ENCODE results near the gene PRDM16. TPM values are rescaled to one million over a fixed set of nuclear protein-coding genes. Genes with fewer than 3 reads are reported as not detected.

Gene PRDM16
- total and polyA plus RNA-seq, 2 of the 4 experiments (the other 2 are of a cell fraction) = 0.02 TPM; not detected in 1

GRCh38 chr1:3337798-3338724 lies 269.1 kb downstream of the PRDM16 start (continued):
- no peak for TF ChIP-seq CTCF (conservative IDR thresholded peaks at IDR 0.05; ENCODE audit: low read depth, low read length)

DNA sequence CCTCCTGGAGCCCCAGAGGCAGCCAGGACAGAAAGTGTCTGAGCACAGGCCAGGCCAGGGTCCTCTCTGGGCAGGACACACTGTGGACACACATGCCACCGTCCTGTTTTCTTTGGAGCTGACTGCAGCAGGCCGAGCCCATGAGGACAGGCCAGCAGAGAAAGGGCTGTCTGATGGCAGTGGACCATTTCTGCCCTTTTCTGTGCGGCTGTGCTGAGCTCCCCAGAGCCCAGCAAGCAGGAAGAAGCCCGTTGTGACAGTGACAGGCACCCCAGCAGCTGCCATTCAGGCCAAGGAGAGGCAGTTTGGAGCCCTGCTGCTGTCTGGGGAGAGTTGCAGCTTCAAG lies 269.7 kb downstream of the PRDM16 start:
- no TSS peak for BruUV-seq (replicated peaks)
- peaks cover 26% of the 10 kb centered on the region for H3K9me3 ChIP-seq (ENCODE audit: control insufficient read depth, insufficient read depth, low read length)
- TF ChIP-seq RFX5 (IDR thresholded peaks at IDR 0.05; ENCODE audit: low read depth, low read length) = no peak
- no peak for TF ChIP-seq RCOR1 (IDR thresholded peaks at IDR 0.05; ENCODE audit: insufficient replicate concordance, low read length)
- TF ChIP-seq, protein P1, sequence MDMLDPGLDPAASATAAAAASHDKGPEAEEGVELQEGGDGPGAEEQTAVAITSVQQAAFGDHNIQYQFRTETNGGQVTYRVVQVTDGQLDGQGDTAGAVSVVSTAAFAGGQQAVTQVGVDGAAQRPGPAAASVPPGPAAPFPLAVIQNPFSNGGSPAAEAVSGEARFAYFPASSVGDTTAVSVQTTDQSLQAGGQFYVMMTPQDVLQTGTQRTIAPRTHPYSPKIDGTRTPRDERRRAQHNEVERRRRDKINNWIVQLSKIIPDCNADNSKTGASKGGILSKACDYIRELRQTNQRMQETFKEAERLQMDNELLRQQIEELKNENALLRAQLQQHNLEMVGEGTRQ (IDR thresholded peaks at IDR 0.05; ENCODE audit: low read depth, low read length) = no peak
- no peak for TF ChIP-seq FOS (IDR thresholded peaks at IDR 0.05; ENCODE audit: low read depth, low read length)
- no peak for TF ChIP-seq POLR2A (IDR thresholded peaks at IDR 0.05; ENCODE audit: low read depth, low read length)
- no peak for TF ChIP-seq ELK1 (IDR thresholded peaks at IDR 0.05; ENCODE audit: borderline replicate concordance, low read depth, low read length)
- TF ChIP-seq RAD21 (IDR thresholded peaks at IDR 0.05; ENCODE audit: low read length) = no peak
- no peak for TF ChIP-seq SMC3 (IDR thresholded peaks at IDR 0.05; ENCODE audit: low read depth, low read length)
- no peak for TF ChIP-seq MAZ (IDR thresholded peaks at IDR 0.05; ENCODE audit: borderline replicate concordance, low read depth, low read length)

More for the DNA sequence above, 269.7 kb downstream of the PRDM16 start:
- H3K9me1 ChIP-seq (ENCODE audit: insufficient read depth, low read length) = no peaks in the 10 kb centered on the region
- H4K20me1 ChIP-seq (ENCODE audit: insufficient read depth, low read length) = no peaks in the 10 kb centered on the region
- H2BK15ac ChIP-seq (ENCODE audit: low read depth, low read length) = no peak overlapping the region
- no peaks in the 10 kb centered on the region for H3K4me1 ChIP-seq (ENCODE audit: control insufficient read depth, insufficient read depth, low read length)
- H3K14ac ChIP-seq (replicated peaks; ENCODE audit: low read depth, low read length) = no peak overlapping the region
- dilution Hi-C loops (cut with HindIII; ENCODE audit: low sequenced_read_pairs, unreplicated experiment) = no loop called here
- no peak overlapping the region for H3K9ac ChIP-seq (ENCODE audit: low read depth, low read length)
- no peak overlapping the region for H2AK9ac ChIP-seq (replicated peaks; ENCODE audit: low read depth, low read length, poor library complexity)
- in situ Hi-C loops (cut with MboI; ENCODE audit: low sequenced_read_pairs) = no loop called here
- no peak overlapping the region for H3K27ac ChIP-seq (ENCODE audit: insufficient read depth, low read length)
- no peak overlapping the region for H3K18ac ChIP-seq (ENCODE audit: low read depth, low read length)
- no peak overlapping the region for H3K4ac ChIP-seq (ENCODE audit: low read depth, low read length)
- no peaks in the 10 kb centered on the region for H3K27me3 ChIP-seq (ENCODE audit: control insufficient read depth, insufficient read depth, low read length)
- no peak overlapping the region for H2AK5ac ChIP-seq (ENCODE audit: low read depth, low read length)
- H4K5ac ChIP-seq (ENCODE audit: low read depth, low read length) = no peak overlapping the region
- H3K79me1 ChIP-seq (ENCODE audit: low read depth in 1 of 2, low read length in 2 of 2) = no peaks in the 10 kb centered on the region
- H3K23ac ChIP-seq (ENCODE audit: low read depth, low read length) = no peak overlapping the region
- no peak overlapping the region for H3K56ac ChIP-seq (ENCODE audit: extremely low read depth, insufficient read depth, low read length)
- no peak overlapping the region for H3K4me2 ChIP-seq (ENCODE audit: low read depth, low read length)
- no peak overlapping the region for H2AFZ ChIP-seq (replicated peaks; ENCODE audit: low read length, poor library complexity)
- ATAC-seq (ENCODE audit: low read depth) = no peak
- no peak overlapping the region for H2BK20ac ChIP-seq (ENCODE audit: low read depth, low read length)
- H3K36me3 ChIP-seq (ENCODE audit: control insufficient read depth, insufficient read depth, low read length) = no peaks in the 10 kb centered on the region
- intact Hi-C loops (cut with micrococcal nuclease) = no loop called here
- POLR2A ChIA-PET (ENCODE audit: unreplicated experiment) = no interaction called here
- 21% methylated on average over 3 of the region's 4 CpGs; no CpG with 5 or more reads in 1 of the 2 experiments for WGBS, 2 experiments (ENCODE audit: extremely low coverage in 2 of 2, insufficient read length in 1 of 2)
- CTCF ChIA-PET = no interaction called here
- no peak overlapping the region for H2BK120ac ChIP-seq (ENCODE audit: low read depth, low read length)
- no peak overlapping the region for H3K4me3 ChIP-seq (ENCODE audit: insufficient read depth, low read depth, low read length)
- DNase-seq = no peak
- no peak overlapping the region for H4K8ac ChIP-seq (ENCODE audit: low read depth in 2 of 2, low read length in 2 of 2)
- no peak overlapping the region for H2BK5ac ChIP-seq (ENCODE audit: low read depth, low read length, poor library complexity, severe bottlenecking)
- no peak overlapping the region for H4K91ac ChIP-seq (ENCODE audit: insufficient read depth, low read depth, low read length)
